Thymus (tissue), 11 donors: ENCODE results near the gene TRAPPC3L. TPM values are rescaled to one million over a fixed set of nuclear protein-coding genes. Genes with fewer than 3 reads are reported as not detected.
"Not testable (repeated sequence)": the region's sequence is repeated elsewhere in the genome, so short reads cannot be mapped to it uniquely, and the experiment has no call there.

Experiments
- DNase-seq, 9 donors: peaks; one replicate each; pipeline ENCODE4 v3.0.0-alpha.2; 2013; ENCODE audit warnings: low spot score in 9 of 9, low read depth in 6 of 9, missing footprints in 1 of 9
- H3K27ac ChIP-seq, 2 donors: one replicate each; pipeline ENCODE4 v1.5.1; 2013; ENCODE audit warnings: control low read depth in 1 of 2, low read depth in 1 of 2, low read length in 1 of 2, mild to moderate bottlenecking in 1 of 2, moderate library complexity in 1 of 2
- H3K27me3 ChIP-seq, 2 donors: one replicate each; pipeline ENCODE4 v1.5.1; 2013; ENCODE audit warnings: low read length in 1 of 2; ENCODE audit not compliant: control insufficient read depth in 2 of 2, insufficient read depth in 1 of 2
- H3K36me3 ChIP-seq, 2 donors: one replicate each; pipeline ENCODE4 v1.5.1; 2013; ENCODE audit warnings: low read length in 1 of 2, mild to moderate bottlenecking in 1 of 2, moderate library complexity in 1 of 2; ENCODE audit not compliant: control insufficient read depth in 2 of 2, insufficient read depth in 2 of 2
- H3K4me1 ChIP-seq, 2 donors: one replicate each; pipeline ENCODE4 v1.5.1; 2013; ENCODE audit warnings: low read length in 2 of 2; ENCODE audit not compliant: control insufficient read depth in 2 of 2, insufficient read depth in 2 of 2
- H3K4me3 ChIP-seq, 2 donors: one replicate each; pipeline ENCODE4 v1.5.1; 2013; ENCODE audit warnings: low read length in 2 of 2, control low read depth in 1 of 2, mild to moderate bottlenecking in 1 of 2
- H3K9me3 ChIP-seq, 2 donors: one replicate each; pipeline ENCODE4 v1.5.1; 2013; ENCODE audit warnings: low read length in 1 of 2, mild to moderate bottlenecking in 1 of 2; ENCODE audit not compliant: control insufficient read depth in 2 of 2, insufficient read depth in 1 of 2
- whole genome bisulfite sequencing: extraction: QIAGEN DNeasy Blood & Tissue Kit; methylation state at CpG from one replicate; pipeline ENCODE4 v1.1.7; 2013; 5-methylcytosine and 5-hydroxymethylcytosine counted together
- polyA plus RNA-seq: library from polyadenylated mRNA; stranded (reverse); fragments of 200-250 nt; gene quantifications from one replicate; pipeline ENCODE4 v1.2.3, GENCODE V29; 2013
- total RNA-seq: library from RNA; stranded (reverse); fragments of 120-200 nt; gene quantifications from one replicate; pipeline ENCODE4 v1.2.4, GENCODE V29; 2013
- donor health status: healthy.

The TRAPPC3L gene
- total and polyA plus RNA-seq, 2 donors = 0.14 to 0.18 TPM

DNA sequence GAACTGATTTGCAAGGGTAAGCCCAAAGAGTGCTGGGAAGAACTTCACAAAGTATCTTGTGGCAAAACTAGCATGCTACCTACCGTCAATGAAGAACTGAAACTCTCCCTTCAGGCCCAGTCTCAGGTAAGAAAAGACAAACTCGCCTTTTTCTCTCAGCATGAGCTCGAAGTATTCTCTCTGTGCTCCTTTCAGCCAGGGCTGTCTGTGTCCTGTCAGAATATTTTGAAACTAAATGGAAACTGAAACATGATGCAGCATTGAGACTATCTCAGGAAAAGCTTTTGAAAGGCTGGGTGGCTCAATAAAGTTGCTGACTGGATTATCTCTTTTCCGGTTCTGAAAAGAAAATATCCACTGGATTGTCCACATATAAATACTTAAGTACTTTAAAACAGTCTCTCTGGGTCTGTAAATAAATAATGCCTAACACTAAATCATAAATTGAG is 33.3 kb downstream of the TRAPPC3L start:
- Histone ChIP-seq H3K27me3 (no peaks in the 10 kb centered on the region), H3K4me1 (no peaks in the 10 kb centered on the region), H3K27ac (peak overlapping the region; percentile 8 to 34), H3K36me3 (no peaks in the 10 kb centered on the region), H3K4me3 (no peak overlapping the region), H3K9me3 (no peaks in the 10 kb centered on the region)
- WGBS = 88% methylated on average over 4 of the region's 4 CpGs
- DNase-seq = no peak

GRCh38 chr6:116511424-116512110 is 33.9 kb downstream of the TRAPPC3L start, which contains the start of gene CALHM5:
Gene CALHM5, plus strand, starts transcription at chr6:116511639. Its CDS starts 58 bp downstream, at chr6:116511697.
- Histone ChIP-seq H3K27ac (peak within 1 kb of the TSS; percentile 8 to 34), H3K9me3 (no peaks in the 10 kb centered on the region), H3K36me3 (no peaks in the 10 kb centered on the region), H3K4me1 (no peaks in the 10 kb centered on the region), H3K27me3 (no peaks in the 10 kb centered on the region), H3K4me3 (no peak within 1 kb of the TSS)
- DNase-seq = no peak
- WGBS = 93% methylated on average over 10 of the region's 10 CpGs

DNA sequence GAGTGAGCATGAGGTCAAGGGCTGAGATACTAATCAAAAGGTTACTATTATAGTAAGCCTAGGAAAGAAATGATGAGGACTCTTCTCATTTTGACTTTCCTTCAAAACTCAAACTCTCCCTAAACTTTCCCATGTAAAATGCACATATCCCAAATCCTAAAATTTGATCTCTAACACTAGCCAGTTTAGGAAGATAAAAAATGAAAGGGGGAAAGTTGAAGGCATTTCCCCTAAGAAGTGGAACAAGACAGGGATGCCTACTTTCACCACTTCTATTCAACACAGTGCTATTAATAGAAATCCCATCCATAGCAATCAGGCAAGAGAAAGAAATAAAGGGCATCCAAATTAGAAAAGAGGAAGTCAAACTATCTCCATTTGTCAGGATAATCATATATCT is 37.0 kb downstream of the TRAPPC3L start:
- Histone ChIP-seq H3K9me3 (no peaks in the 10 kb centered on the region), H3K27me3 (no peaks in the 10 kb centered on the region), H3K4me3 (no peak overlapping the region), H3K27ac (no peak overlapping the region), H3K4me1 (no peaks in the 10 kb centered on the region), H3K36me3 (no peaks in the 10 kb centered on the region)
- no peak for DNase-seq

GRCh38 chr6:116507324-116507723 is 38.2 kb downstream of the TRAPPC3L start:
- Histone ChIP-seq H3K27me3 (no peaks in the 10 kb centered on the region), H3K4me1 (no peaks in the 10 kb centered on the region), H3K9me3 (no peaks in the 10 kb centered on the region), H3K27ac (no peak overlapping the region), H3K36me3 (no peaks in the 10 kb centered on the region), H3K4me3 (no peak overlapping the region)
- no peak for DNase-seq
- WGBS = 97% methylated on average over 3 of the region's 3 CpGs

GRCh38 chr6:116500969-116501433 is 44.5 kb downstream of the TRAPPC3L start:
- Histone ChIP-seq H3K4me1 (no peaks in the 10 kb centered on the region), H3K27ac (no peak overlapping the region), H3K9me3 (no peaks in the 10 kb centered on the region), H3K4me3 (no peak overlapping the region), H3K36me3 (no peaks in the 10 kb centered on the region), H3K27me3 (no peaks in the 10 kb centered on the region)
- 84% methylated on average over 9 of the region's 9 CpGs for WGBS
- DNase-seq = peak in 3 of 9 donors; percentile 6 to 47 (median 29)

GRCh38 chr6:116497113-116497676 is 48.3 kb downstream of the TRAPPC3L start:
- 93% methylated on average over 3 of the region's 3 CpGs for WGBS
- no peak for DNase-seq
- Histone ChIP-seq H3K27me3 (no peaks in the 10 kb centered on the region), H3K36me3 (no peaks in the 10 kb centered on the region), H3K4me1 (no peaks in the 10 kb centered on the region), H3K4me3 (no peak overlapping the region), H3K27ac (no peak overlapping the region), H3K9me3 (no peaks in the 10 kb centered on the region)

DNA sequence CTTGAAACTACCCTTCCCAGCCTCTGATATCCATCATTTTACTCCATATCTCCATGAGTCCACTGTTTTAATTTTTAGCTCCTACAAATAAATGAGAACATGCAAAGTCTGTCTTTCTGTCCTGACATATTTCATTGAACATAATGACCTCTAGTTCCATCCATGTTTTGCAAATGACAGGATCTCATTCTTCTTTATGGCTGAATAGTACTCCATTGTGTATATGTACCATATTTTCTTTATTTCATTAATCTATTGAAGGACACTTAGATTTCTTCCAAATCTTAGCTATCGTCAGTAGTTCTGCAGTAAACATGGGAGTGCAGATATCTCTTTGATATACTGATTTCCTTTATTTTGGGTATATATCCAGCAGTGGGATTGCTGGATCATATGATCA is 50.3 kb downstream of the TRAPPC3L start:
- H3K4me3 ChIP-seq, DNase-seq, H3K9me3 ChIP-seq, H3K36me3 ChIP-seq, H3K27ac ChIP-seq, H3K4me1 ChIP-seq, H3K27me3 ChIP-seq: not testable (repeated sequence)
- WGBS = 98% methylated on average over 1 of the region's 1 CpG

DNA sequence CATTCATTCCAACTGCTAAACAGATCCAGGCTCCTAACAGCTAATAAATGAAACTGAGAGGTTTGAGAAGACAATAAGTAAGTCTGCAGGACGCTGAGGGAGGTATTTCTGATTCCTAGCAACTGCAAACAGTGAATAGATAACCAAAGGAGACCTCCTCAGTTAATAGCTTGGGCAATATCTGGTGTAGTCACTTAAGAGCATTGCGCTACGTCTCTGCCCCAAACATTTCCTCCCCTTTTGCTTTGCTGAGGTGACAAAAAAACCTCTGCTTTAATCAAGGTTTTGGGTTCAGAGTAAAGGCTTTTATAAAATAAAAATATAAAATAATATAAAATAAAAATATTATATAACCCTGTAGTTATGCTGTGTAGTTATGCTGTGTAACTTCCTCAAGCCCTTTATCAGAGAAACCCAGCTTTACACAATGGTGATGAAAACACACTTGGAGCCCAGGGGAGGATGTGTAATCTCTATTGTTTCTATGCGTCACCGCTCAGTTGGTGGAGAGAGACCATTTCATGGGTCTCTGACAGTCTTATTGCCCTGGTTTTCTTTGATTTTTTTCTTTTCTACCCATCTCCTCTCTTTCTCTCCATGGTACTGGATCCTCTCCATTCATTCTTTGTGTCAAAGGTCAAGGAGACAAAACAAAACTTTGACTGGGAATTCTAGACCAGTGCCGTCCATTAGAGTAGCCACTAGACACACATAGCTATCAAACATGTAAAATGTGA is 53.0 kb downstream of the TRAPPC3L start:
- WGBS = 87% methylated on average over 6 of the region's 6 CpGs
- H3K27ac ChIP-seq = no peak overlapping the region
- no peaks in the 10 kb centered on the region for H3K9me3 ChIP-seq

More for the DNA sequence above, 53.0 kb downstream of the TRAPPC3L start:
- H3K4me3 ChIP-seq = no peak overlapping the region
- H3K4me1 ChIP-seq = no peaks in the 10 kb centered on the region
- H3K36me3 ChIP-seq = no peaks in the 10 kb centered on the region
- no peaks in the 10 kb centered on the region for H3K27me3 ChIP-seq
- no peak for DNase-seq
